ENCODE measurements around the gene GPBP1L1.

The GPBP1L1 gene

GRCh38 chr1:45635211-45635610, 51.1 kb downstream of the GPBP1L1 start:
- no peak for DNase-seq (ENCODE audit: insufficient read length, low spot score)
- FAIRE-seq, result no peak
- no peak for TF ChIP-seq POLR2A (IDR thresholded peaks at IDR 0.05; ENCODE audit: low read depth, low read length)

- TF ChIP-seq POLR2A (IDR thresholded peaks at IDR 0.05; ENCODE audit: low read depth, low read length), result no peak
- FAIRE-seq (no peak), DNase-seq (ENCODE audit: insufficient read length, low spot score) (no peak)
Measured at GRCh38 chr1:45630429-45630828, 55.9 kb downstream of the GPBP1L1 start.

- TF ChIP-seq POLR2A (IDR thresholded peaks at IDR 0.05; ENCODE audit: low read depth, low read length), result no peak
- DNase-seq (ENCODE audit: insufficient read length, low spot score) (no peak), FAIRE-seq (no peak)
Measured at GRCh38 chr1:45629035-45629434, 57.3 kb downstream of the GPBP1L1 start.

- DNase-seq (ENCODE audit: insufficient read length, low spot score) (no peak), FAIRE-seq (no peak)
- no peak for TF ChIP-seq POLR2A (IDR thresholded peaks at IDR 0.05; ENCODE audit: low read depth, low read length)
Measured at GRCh38 chr1:45623972-45624371, 62.4 kb downstream of the GPBP1L1 start, which contains the start of gene CCDC17. Gene CCDC17, minus strand, starts transcription at chr1:45624054. Its CDS starts 145 bp downstream, at chr1:45623909.

- TF ChIP-seq POLR2A (IDR thresholded peaks at IDR 0.05; ENCODE audit: low read depth, low read length), result no peak
- DNase-seq (ENCODE audit: insufficient read length, low spot score), result no peak
- FAIRE-seq, result no peak
Measured at GRCh38 chr1:45622524-45623394, 63.6 kb downstream of the GPBP1L1 start.

- FAIRE-seq (no peak), DNase-seq (ENCODE audit: insufficient read length, low spot score) (no peak)
- no peak for TF ChIP-seq POLR2A (IDR thresholded peaks at IDR 0.05; ENCODE audit: low read depth, low read length)
Measured at GRCh38 chr1:45621895-45622523, 64.3 kb downstream of the GPBP1L1 start.

GRCh38 chr1:45621501-45621836, 64.9 kb downstream of the GPBP1L1 start:
- DNase-seq (ENCODE audit: insufficient read length, low spot score) (no peak), FAIRE-seq (no peak)
- TF ChIP-seq POLR2A (IDR thresholded peaks at IDR 0.05; ENCODE audit: low read depth, low read length), result no peak

- DNase-seq (ENCODE audit: insufficient read length, low spot score) (no peak), FAIRE-seq (no peak)
- no peak for TF ChIP-seq POLR2A (IDR thresholded peaks at IDR 0.05; ENCODE audit: low read depth, low read length)
Measured at GRCh38 chr1:45620588-45621500, 65.5 kb downstream of the GPBP1L1 start.

- TF ChIP-seq POLR2A (IDR thresholded peaks at IDR 0.05; ENCODE audit: low read depth, low read length), result no peak
- no peak for DNase-seq (ENCODE audit: insufficient read length, low spot score)
- FAIRE-seq, result no peak
Measured at GRCh38 chr1:45619149-45619921, 67.0 kb downstream of the GPBP1L1 start.

- DNase-seq (ENCODE audit: insufficient read length, low spot score) (peak; percentile 33), FAIRE-seq (no peak)
- no peak for TF ChIP-seq POLR2A (IDR thresholded peaks at IDR 0.05; ENCODE audit: low read depth, low read length)
Measured at GRCh38 chr1:45617618-45618017, 68.7 kb downstream of the GPBP1L1 start.

GRCh38 chr1:45615885-45616284, 70.4 kb downstream of the GPBP1L1 start:
- no peak for TF ChIP-seq POLR2A (IDR thresholded peaks at IDR 0.05; ENCODE audit: low read depth, low read length)
- FAIRE-seq, result no peak
- DNase-seq (ENCODE audit: insufficient read length, low spot score), result no peak

- no peak for TF ChIP-seq POLR2A (IDR thresholded peaks at IDR 0.05; ENCODE audit: low read depth, low read length)
- DNase-seq (ENCODE audit: insufficient read length, low spot score), result no peak
- FAIRE-seq, result no peak
Measured at GRCh38 chr1:45612941-45613579, 73.3 kb downstream of the GPBP1L1 start.
